ENCODE results near the gene MPC1.
A peak's percentile ranks its signal among the peaks of the same experiment; 100 is the strongest.
"Not testable (repeated sequence)": the region's sequence is repeated elsewhere in the genome, so short reads cannot be mapped to it uniquely, and the experiment has no call there.

The MPC1 gene

GRCh38 chr6:166381381-166381732 lies 1.4 kb downstream of the MPC1 start:
- no peak for DNase-seq (ENCODE audit: low spot score)

GRCh38 chr6:166379800-166380199 lies 2.9 kb downstream of the MPC1 start:
- DNase-seq (ENCODE audit: low spot score) = no peak

- DNase-seq (ENCODE audit: low spot score) = no peak
Measured at GRCh38 chr6:166379103-166379586, 3.6 kb downstream of the MPC1 start.

GRCh38 chr6:166377721-166378120 lies 5.0 kb downstream of the MPC1 start:
- no peak for DNase-seq (ENCODE audit: low spot score)

GRCh38 chr6:166375013-166375412 lies 7.7 kb downstream of the MPC1 start:
- no peak for DNase-seq (ENCODE audit: low spot score)

GRCh38 chr6:166370489-166370888 lies 12.3 kb downstream of the MPC1 start:
- DNase-seq (ENCODE audit: low spot score) = no peak

- no peak for DNase-seq (ENCODE audit: low spot score)
Measured at GRCh38 chr6:166369782-166370181, 13.0 kb downstream of the MPC1 start.

GRCh38 chr6:166366921-166367320 lies 15.8 kb downstream of the MPC1 start:
- no peak for DNase-seq (ENCODE audit: low spot score)

GRCh38 chr6:166365806-166366205 lies 16.9 kb downstream of the MPC1 start:
- DNase-seq (ENCODE audit: low spot score) = no peak

- no peak for DNase-seq (ENCODE audit: low spot score)
Measured at GRCh38 chr6:166365221-166365620, 17.5 kb downstream of the MPC1 start.

GRCh38 chr6:166364456-166364855 lies 18.3 kb downstream of the MPC1 start:
- DNase-seq (ENCODE audit: low spot score) = no peak

- DNase-seq (ENCODE audit: low spot score) = not testable (repeated sequence)
Measured at GRCh38 chr6:166362427-166362826, 20.3 kb downstream of the MPC1 start.

- DNase-seq (ENCODE audit: low spot score) = no peak
Measured at GRCh38 chr6:166361077-166361429, 21.7 kb downstream of the MPC1 start.

- no peak for DNase-seq (ENCODE audit: low spot score)
Measured at GRCh38 chr6:166360243-166361076, 22.3 kb downstream of the MPC1 start.

- DNase-seq (ENCODE audit: low spot score) = peak; percentile 26
Measured at GRCh38 chr6:166355552-166355951, 27.2 kb downstream of the MPC1 start.

GRCh38 chr6:166354965-166355364 lies 27.8 kb downstream of the MPC1 start:
- no peak for DNase-seq (ENCODE audit: low spot score)

GRCh38 chr6:166354143-166354542 lies 28.6 kb downstream of the MPC1 start:
- DNase-seq (ENCODE audit: low spot score) = no peak

- DNase-seq (ENCODE audit: low spot score) = no peak
Measured at GRCh38 chr6:166353507-166353906, 29.2 kb downstream of the MPC1 start.

- DNase-seq (ENCODE audit: low spot score) = no peak
Measured at GRCh38 chr6:166352923-166353322, 29.8 kb downstream of the MPC1 start.

GRCh38 chr6:166351715-166352285 lies 30.9 kb downstream of the MPC1 start:
- DNase-seq (ENCODE audit: low spot score) = peak; percentile 88

- no peak for DNase-seq (ENCODE audit: low spot score)
Measured at GRCh38 chr6:166348305-166348949, 34.3 kb downstream of the MPC1 start.

GRCh38 chr6:166346965-166347364 lies 35.8 kb downstream of the MPC1 start:
- no peak for DNase-seq (ENCODE audit: low spot score)

- DNase-seq (ENCODE audit: low spot score) = no peak
Measured at GRCh38 chr6:166346449-166346848, 36.3 kb downstream of the MPC1 start.
